Gastroesophageal sphincter (tissue), 4 donors: ENCODE data around the gene PRKAR2B. TPM values are rescaled to one million over a fixed set of nuclear protein-coding genes. Genes with fewer than 3 reads are reported as not detected.

Experiments
- ATAC-seq: fragments of 150-250 bp; one replicate; pipeline ENCODE4 v1.9.1; 2016; ENCODE audit warnings: mild to moderate bottlenecking, moderate library complexity
- H3K27ac ChIP-seq, 4 donors: fragments of 200-600 bp; sonication (generic) in 3 of 4; 1 replicate in 3 of 4; 2 replicates in 1 of 4; pipeline ENCODE4 v1.5.1; 2016 to 2019
- H3K27me3 ChIP-seq: fragments of 200-600 bp; sonication (generic); one replicate; pipeline ENCODE4 v1.5.1; 2019
- H3K36me3 ChIP-seq, 2 donors: fragments of 200-600 bp; sonication (generic); one replicate each; pipeline ENCODE4 v1.5.1; 2019; ENCODE audit warnings: control low read depth in 1 of 2
- H3K4me1 ChIP-seq, 3 donors: fragments of 200-600 bp; sonication (generic); 1 replicate in 2 of 3; 2 replicates in 1 of 3; pipeline ENCODE4 v1.5.1; 2016 to 2019; ENCODE audit warnings: control low read depth in 2 of 3
- H3K4me3 ChIP-seq, 2 donors: fragments of 200-600 bp; sonication (generic); one replicate each; pipeline ENCODE4 v1.5.1; 2019; ENCODE audit warnings: mild to moderate bottlenecking in 1 of 2, moderate library complexity in 1 of 2
- H3K9me3 ChIP-seq, 3 donors: fragments of 200-600 bp; sonication (generic); one replicate each; pipeline ENCODE4 v1.5.1; 2017 to 2019; ENCODE audit warnings: control low read depth in 2 of 3
- CTCF ChIP-seq, 4 experiments: fragments of 200-600 bp in 2 of 4; fragments of 450-650 bp in 2 of 4; sonication (generic) in 1 of 4; IDR thresholded peaks; one replicate each; pipeline ENCODE4 v1.5.1; 2017 to 2019; ENCODE audit warnings: antibody characterized with exemption in 4 of 4, mild to moderate bottlenecking in 2 of 4, moderate library complexity in 2 of 4
- EP300 ChIP-seq: sonication (generic); formaldehyde crosslinking; IDR thresholded peaks from one replicate; pipeline ENCODE4 v1.6.1; 2017; ENCODE audit warnings: antibody characterized with exemption, mild to moderate bottlenecking
- POLR2A ChIP-seq, 2 donors: fragments of 450-650 bp; IDR thresholded peaks; one replicate each; pipeline ENCODE4 v1.6.1; 2017; ENCODE audit warnings: antibody characterized with exemption in 2 of 2, mild to moderate bottlenecking in 2 of 2, moderate library complexity in 1 of 2
- POLR2AphosphoS5 ChIP-seq: sonication (generic); formaldehyde crosslinking; IDR thresholded peaks from one replicate; pipeline ENCODE4 v1.6.1; 2017; ENCODE audit warnings: antibody characterized with exemption
- WGBS, 2 donors: methylation state at CpG; one replicate each; pipeline ENCODE4 v1.1.5; 2018; ENCODE audit warnings: low coverage in 1 of 2; 5-methylcytosine and 5-hydroxymethylcytosine counted together
- total RNA-seq, 4 donors: library from RNA; depleted of rRNA; stranded (reverse); fragments of >200 nt; gene quantifications; one replicate each; pipeline ENCODE4 v1.1.0, GENCODE V29; 2016

Gene PRKAR2B
- total RNA-seq, 4 donors from 2014 or later = 83.5 to 160 (median 119) TPM

- Histone ChIP-seq H3K27ac (no peak overlapping the region), H3K4me1 (peaks cover 0 to 36% (median 3%) of the 10 kb centered on the region in 3 donors), H3K27me3 (no peaks in the 10 kb centered on the region), H3K36me3 (no peaks in the 10 kb centered on the region), H3K9me3 (no peaks in the 10 kb centered on the region), H3K4me3 (no peak overlapping the region)
- TF ChIP-seq POLR2A (IDR thresholded peaks at IDR 0.05) (no peak), EP300 (no peak), CTCF (IDR thresholded peaks at IDR 0.05) (no peak), POLR2AphosphoS5 (no peak)
- WGBS, 2 donors = 57 to 58% methylated on average over 5 of the region's 5 CpGs
- ATAC-seq = no peak
These were observed 69.4 kb downstream of the PRKAR2B start for GRCh38 chr7:107113866-107114265.

- TF ChIP-seq POLR2A (IDR thresholded peaks at IDR 0.05) = no peak
- no peak for TF ChIP-seq CTCF (IDR thresholded peaks at IDR 0.05)
- TF ChIP-seq EP300 = no peak
- TF ChIP-seq POLR2AphosphoS5 = no peak
- WGBS, 2 donors = 53 to 62% methylated on average over 3 of the region's 3 CpGs
- Histone ChIP-seq H3K27me3 (no peaks in the 10 kb centered on the region), H3K4me1 (peaks cover 0 to 43% (median 3%) of the 10 kb centered on the region in 3 donors), H3K4me3 (no peak overlapping the region), H3K36me3 (no peaks in the 10 kb centered on the region), H3K9me3 (no peaks in the 10 kb centered on the region), H3K27ac (no peak overlapping the region)
- no peak for ATAC-seq
These were observed 70.6 kb downstream of the PRKAR2B start for GRCh38 chr7:107115114-107115513.

GRCh38 chr7:107115762-107116540, 71.4 kb downstream of the PRKAR2B start:
- WGBS, 2 donors = 69 to 86% methylated on average over 7 of the region's 7 CpGs
- TF ChIP-seq POLR2A (IDR thresholded peaks at IDR 0.05) (no peak), EP300 (no peak), CTCF (IDR thresholded peaks at IDR 0.05) (no peak), POLR2AphosphoS5 (no peak)
- no peaks in the 10 kb centered on the region for H3K36me3 ChIP-seq
- ATAC-seq = no peak
- H3K4me3 ChIP-seq = no peak overlapping the region
- peaks cover 0 to 43% (median 3%) of the 10 kb centered on the region in 3 donors for H3K4me1 ChIP-seq
- H3K27ac ChIP-seq = no peak overlapping the region
- H3K9me3 ChIP-seq = no peaks in the 10 kb centered on the region
- H3K27me3 ChIP-seq = no peaks in the 10 kb centered on the region

GRCh38 chr7:107118109-107118900, 73.8 kb downstream of the PRKAR2B start:
- no peak for TF ChIP-seq POLR2AphosphoS5
- TF ChIP-seq POLR2A (IDR thresholded peaks at IDR 0.05) = no peak
- TF ChIP-seq EP300 = no peak
- TF ChIP-seq CTCF (IDR thresholded peaks at IDR 0.05) = no peak
- Histone ChIP-seq H3K9me3 (no peaks in the 10 kb centered on the region), H3K36me3 (no peaks in the 10 kb centered on the region), H3K27me3 (no peaks in the 10 kb centered on the region), H3K4me3 (no peak overlapping the region), H3K27ac (no peak overlapping the region), H3K4me1 (peaks cover 0 to 60% (median 3%) of the 10 kb centered on the region in 3 donors)
- no peak for ATAC-seq
- WGBS, 2 donors = 10 to 22% methylated on average over 5 of the region's 5 CpGs
